ENCODE data around the gene ELOVL4. TPM values are rescaled to one million over a fixed set of nuclear protein-coding genes. Genes with fewer than 3 reads are reported as not detected.

The ELOVL4 gene
- total and polyA plus RNA-seq, 2 of the 4 experiments (the other 2 are of a cell fraction), result 2.2 to 2.3 TPM

DNA sequence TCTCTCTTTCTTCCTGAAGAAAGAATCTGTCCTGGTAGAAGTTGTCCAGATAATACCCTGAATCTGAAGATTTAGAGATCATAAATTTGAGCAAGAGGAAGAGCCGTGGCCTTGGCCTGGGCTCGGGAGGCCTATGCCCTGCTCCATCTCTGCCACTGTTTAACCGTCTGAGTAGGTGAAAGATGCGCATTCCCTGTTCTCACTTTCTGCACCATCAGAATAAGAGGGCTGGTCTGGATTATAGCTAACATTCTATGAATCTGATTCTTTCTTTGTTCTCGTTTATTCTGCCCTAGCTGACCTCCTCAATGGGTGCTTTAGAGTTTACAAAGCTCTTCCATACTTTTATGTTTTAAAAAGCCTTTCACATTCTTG is 51.3 kb downstream of the ELOVL4 start:
- TF ChIP-seq, protein P1, sequence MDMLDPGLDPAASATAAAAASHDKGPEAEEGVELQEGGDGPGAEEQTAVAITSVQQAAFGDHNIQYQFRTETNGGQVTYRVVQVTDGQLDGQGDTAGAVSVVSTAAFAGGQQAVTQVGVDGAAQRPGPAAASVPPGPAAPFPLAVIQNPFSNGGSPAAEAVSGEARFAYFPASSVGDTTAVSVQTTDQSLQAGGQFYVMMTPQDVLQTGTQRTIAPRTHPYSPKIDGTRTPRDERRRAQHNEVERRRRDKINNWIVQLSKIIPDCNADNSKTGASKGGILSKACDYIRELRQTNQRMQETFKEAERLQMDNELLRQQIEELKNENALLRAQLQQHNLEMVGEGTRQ (IDR thresholded peaks at IDR 0.05; ENCODE audit: low read depth, low read length), result no peak
- TF ChIP-seq POLR2A (IDR thresholded peaks at IDR 0.05; ENCODE audit: low read depth, low read length), result no peak
- Histone ChIP-seq H4K20me1 (ENCODE audit: insufficient read depth, low read length) (no peaks in the 10 kb centered on the region), H3K9me1 (ENCODE audit: insufficient read depth, low read length) (no peaks in the 10 kb centered on the region), H4K8ac (ENCODE audit: low read depth in 2 of 2, low read length in 2 of 2) (no peak overlapping the region), H3K36me3 (ENCODE audit: control insufficient read depth, insufficient read depth, low read length) (no peaks in the 10 kb centered on the region), H3K4me1 (ENCODE audit: control insufficient read depth, insufficient read depth, low read length) (no peaks in the 10 kb centered on the region), H2AFZ (replicated peaks; ENCODE audit: low read length, poor library complexity) (no peak overlapping the region), H3K14ac (replicated peaks; ENCODE audit: low read depth, low read length) (no peak overlapping the region), H3K18ac (ENCODE audit: low read depth, low read length) (no peak overlapping the region), H3K56ac (ENCODE audit: extremely low read depth, insufficient read depth, low read length) (no peak overlapping the region), H3K23ac (ENCODE audit: low read depth, low read length) (no peak overlapping the region), H2AK5ac (ENCODE audit: low read depth, low read length) (no peak overlapping the region), H3K79me1 (ENCODE audit: low read depth in 1 of 2, low read length in 2 of 2) (no peaks in the 10 kb centered on the region), H3K9ac (ENCODE audit: low read depth, low read length) (no peak overlapping the region), H2BK120ac (ENCODE audit: low read depth, low read length) (no peak overlapping the region), H2BK20ac (ENCODE audit: low read depth, low read length) (no peak overlapping the region), H3K4me3 (ENCODE audit: insufficient read depth, low read depth, low read length) (no peak overlapping the region), H3K27me3 (ENCODE audit: control insufficient read depth, insufficient read depth, low read length) (no peaks in the 10 kb centered on the region), H3K4ac (ENCODE audit: low read depth, low read length) (no peak overlapping the region), H2AK9ac (replicated peaks; ENCODE audit: low read depth, low read length, poor library complexity) (no peak overlapping the region), H3K9me3 (ENCODE audit: control insufficient read depth, insufficient read depth, low read length) (no peaks in the 10 kb centered on the region), H3K4me2 (ENCODE audit: low read depth, low read length) (no peak overlapping the region), H3K27ac (ENCODE audit: insufficient read depth, low read length) (no peak overlapping the region), H4K91ac (ENCODE audit: insufficient read depth, low read depth, low read length) (no peak overlapping the region), H2BK5ac (ENCODE audit: low read depth, low read length, poor library complexity, severe bottlenecking) (no peak overlapping the region), H2BK15ac (ENCODE audit: low read depth, low read length) (no peak overlapping the region), H4K5ac (ENCODE audit: low read depth, low read length) (no peak overlapping the region)
- no peak for DNase-seq
- CTCF ChIA-PET, result no interaction called here
- dilution Hi-C loops (cut with HindIII; ENCODE audit: low sequenced_read_pairs, unreplicated experiment), result no loop called here
- POLR2A ChIA-PET (ENCODE audit: unreplicated experiment), result no interaction called here
- intact Hi-C loops (cut with micrococcal nuclease), result no loop called here
- in situ Hi-C loops (cut with MboI; ENCODE audit: low sequenced_read_pairs), result no loop called here
- BruUV-seq (replicated peaks), result no TSS peak
- no CpG with 5 or more reads among the region's 5 CpGs for whole genome bisulfite sequencing, 2 experiments (ENCODE audit: extremely low coverage in 2 of 2, insufficient read length in 1 of 2)
- no peak for ATAC-seq (ENCODE audit: low read depth)

Data from IMR-90 (cell line).